PC-9 (cell line): Measurements from ENCODE around the gene HAPLN2. TPM values are rescaled to one million over a fixed set of nuclear protein-coding genes. Genes with fewer than 3 reads are reported as not detected.

Experiments
- BruUV-seq: library from RNA; stranded (reverse); fragments of 400-500 nt; replicated peaks from 2 replicates; lab custom pipeline; 2021; lab: Mats Ljungman, UMichigan
- CTCF ChIA-PET: fragments of 300-600 bp; sonication (Branson Sonifier 250); formaldehyde crosslinking; loops from one replicate; lab custom pipeline; 2022; ENCODE audit warnings: antibody characterized with exemption; lab: Charles Lee
- POLR2A ChIA-PET: fragments of 300-600 bp; sonication (Branson Sonifier 250); formaldehyde crosslinking; loops from one replicate; lab custom pipeline; 2022; ENCODE audit warnings: antibody characterized with exemption; ENCODE audit not compliant: unreplicated experiment; lab: Charles Lee
- DNase-seq, 2 experiments: peaks; one replicate each; pipeline versions ENCODE4 v3.0.0 to v3.0.0-alpha.2; 2015 to 2022; ENCODE audit warnings: mixed read lengths in 1 of 2
- H2AFZ ChIP-seq: fragments of 200-600 bp; sonication (generic); 2 replicates; pipeline ENCODE4 v1.8.1; 2017; ENCODE audit warnings: antibody characterized with exemption
- H3F3A ChIP-seq: fragments of 200-600 bp; sonication (generic); 2 replicates; pipeline ENCODE4 v1.8.1; 2017; ENCODE audit warnings: antibody characterized with exemption, mild to moderate bottlenecking, low read depth; ENCODE audit not compliant: insufficient read depth
- H3K27ac ChIP-seq: fragments of 200-600 bp; sonication (generic); 2 replicates; pipeline ENCODE4 v1.6.1; 2016; ENCODE audit warnings: mixed run types
- H3K27me3 ChIP-seq: fragments of 200-600 bp; sonication (generic); 2 replicates; pipeline ENCODE4 v1.6.1; 2016; ENCODE audit warnings: low read depth, mixed run types; ENCODE audit not compliant: insufficient read depth
- H3K36me3 ChIP-seq: fragments of 200-600 bp; sonication (generic); 2 replicates; pipeline ENCODE4 v1.6.1; 2016; ENCODE audit warnings: low read depth, mixed run types
- H3K4me1 ChIP-seq: fragments of 200-600 bp; sonication (generic); replicated peaks from 2 replicates; pipeline ENCODE4 v1.6.1; 2016; ENCODE audit warnings: mixed run types; ENCODE audit not compliant: insufficient read depth
- H3K4me2 ChIP-seq: fragments of 200-600 bp; sonication (generic); 2 replicates; pipeline ENCODE4 v1.6.1; 2017; ENCODE audit warnings: mixed run types
- H3K4me3 ChIP-seq: fragments of 200-600 bp; sonication (generic); 2 replicates; pipeline ENCODE4 v1.6.1; 2016; ENCODE audit warnings: mixed run types
- H3K79me2 ChIP-seq: fragments of 200-600 bp; sonication (generic); 2 replicates; pipeline ENCODE4 v1.6.1; 2017; ENCODE audit warnings: low read depth, mixed run types
- H3K9me2 ChIP-seq: fragments of 200-600 bp; sonication (generic); 2 replicates; pipeline ENCODE4 v1.8.1; 2017; ENCODE audit warnings: mild to moderate bottlenecking; ENCODE audit not compliant: insufficient read depth
- H3K9me3 ChIP-seq: fragments of 200-600 bp; sonication (generic); 2 replicates; pipeline ENCODE4 v1.8.1; 2016; ENCODE audit warnings: low read depth; ENCODE audit not compliant: insufficient read depth
- H4K20me1 ChIP-seq: fragments of 200-600 bp; sonication (generic); 2 replicates; pipeline ENCODE4 v1.8.1; 2017; ENCODE audit not compliant: insufficient read depth
- CTCF ChIP-seq: fragments of 200-600 bp; sonication (generic); conservative IDR thresholded peaks from 2 replicates; pipeline ENCODE4 v1.6.1; 2017; ENCODE audit warnings: mixed run types, antibody characterized with exemption, mild to moderate bottlenecking, moderate library complexity
- EZH2 ChIP-seq: fragments of 200-600 bp; sonication (generic); IDR thresholded peaks from 2 replicates; pipeline ENCODE4 v1.8.0; 2017; ENCODE audit warnings: antibody characterized with exemption, low read depth
- intact Hi-C: fragments of 100-400 bp; cut with micrococcal nuclease; formaldehyde crosslinking; loops from one replicate; pipeline ENCODE4 v1.10.0; 2022; ENCODE audit not compliant: unreplicated experiment
- total RNA-seq: library from RNA; stranded (reverse); gene quantifications from 2 replicates; pipeline ENCODE4 v1.2.3, GENCODE V29; 2021

The HAPLN2 gene
- total RNA-seq, 1 experiment from 2014 or later = not detected

GRCh38 chr1:156667968-156668709, 48.9 kb downstream of the HAPLN2 start:
- H4K20me1 ChIP-seq = no peaks in the 10 kb centered on the region
- peaks cover 19% of the 10 kb centered on the region; the same call in 1 of the 2 replicates for H3K27me3 ChIP-seq
- BruUV-seq = no TSS peak
- H3K36me3 ChIP-seq = no peaks in the 10 kb centered on the region
- intact Hi-C loops = no loop called here
- H3K4me3 ChIP-seq = no peak overlapping the region
- H3F3A ChIP-seq = peaks cover 4% of the 10 kb centered on the region; the same call in 1 of the 2 replicates
- no peak overlapping the region for H3K4me2 ChIP-seq
- peaks cover 9% of the 10 kb centered on the region for H3K4me1 ChIP-seq
- H3K27ac ChIP-seq = no peak overlapping the region
- H3K9me2 ChIP-seq = no peaks in the 10 kb centered on the region
- no peaks in the 10 kb centered on the region for H3K9me3 ChIP-seq
- ChIA-PET POLR2A (no interaction called here), CTCF (no interaction called here)
- H3K79me2 ChIP-seq = no peaks in the 10 kb centered on the region
- TF ChIP-seq CTCF (no peak), EZH2 (no peak)
- no peak overlapping the region for H2AFZ ChIP-seq
- no peak for DNase-seq

GRCh38 chr1:156668801-156669637, 49.8 kb downstream of the HAPLN2 start:
- H3K79me2 ChIP-seq = no peaks in the 10 kb centered on the region
- peaks cover 4% of the 10 kb centered on the region; the same call in 1 of the 2 replicates for H3F3A ChIP-seq
- no peak for DNase-seq
- H2AFZ ChIP-seq = no peak overlapping the region
- H3K27me3 ChIP-seq = peaks cover 27% of the 10 kb centered on the region; the same call in 1 of the 2 replicates
- no peak overlapping the region for H3K27ac ChIP-seq
- TF ChIP-seq EZH2 = no peak
- no peak for TF ChIP-seq CTCF
- H3K4me2 ChIP-seq = no peak overlapping the region
- no peaks in the 10 kb centered on the region for H4K20me1 ChIP-seq
- no peak overlapping the region for H3K4me3 ChIP-seq
- no TSS peak for BruUV-seq
- ChIA-PET POLR2A (no interaction called here), CTCF (no interaction called here)
- no peaks in the 10 kb centered on the region for H3K9me2 ChIP-seq
- no peaks in the 10 kb centered on the region for H3K36me3 ChIP-seq
- peaks cover 9% of the 10 kb centered on the region for H3K4me1 ChIP-seq
- intact Hi-C loops = no loop called here
- H3K9me3 ChIP-seq = no peaks in the 10 kb centered on the region

- H3K9me3 ChIP-seq = no peaks in the 10 kb centered on the region
- POLR2A ChIA-PET = interaction anchor here (0.6 kb wide), 1 partner anchor 8 kb away, joined by 7 read pairs; no protein-coding TSS in a partner anchor
- TF ChIP-seq EZH2 (no peak), CTCF (no peak)
- no peaks in the 10 kb centered on the region for H3K36me3 ChIP-seq
- intact Hi-C loops = no loop called here
- CTCF ChIA-PET = no interaction called here
- peaks cover 28% of the 10 kb centered on the region; the same call in 1 of the 2 replicates for H3K27me3 ChIP-seq
- H3K79me2 ChIP-seq = no peaks in the 10 kb centered on the region
- DNase-seq = no peak
- H3K4me1 ChIP-seq = peaks cover 9% of the 10 kb centered on the region
- no peaks in the 10 kb centered on the region for H4K20me1 ChIP-seq
- no peak overlapping the region for H2AFZ ChIP-seq
- H3K9me2 ChIP-seq = no peaks in the 10 kb centered on the region
- no peak overlapping the region for H3K4me2 ChIP-seq
- no TSS peak for BruUV-seq
- no peak overlapping the region for H3K27ac ChIP-seq
- H3K4me3 ChIP-seq = no peak overlapping the region
- H3F3A ChIP-seq = peaks cover 4% of the 10 kb centered on the region; the same call in 1 of the 2 replicates
Observed at GRCh38 chr1:156669794-156670193, 50.6 kb downstream of the HAPLN2 start.
